ENCODE results near the gene RIGI.
"Not testable (repeated sequence)": the region's sequence is repeated elsewhere in the genome, so short reads cannot be mapped to it uniquely, and the experiment has no call there.

Gene RIGI

GRCh38 chr9:32526041-32526706, at the start of gene RIGI:
Gene RIGI (minus strand): TSS chr9:32526196. CDS start chr9:32526166, 30 bp downstream.
- peak; percentile 92 for DNase-seq

- DNase-seq: no peak
Measured at GRCh38 chr9:32574858-32575257, 48.9 kb upstream of the RIGI start.

- no peak for DNase-seq
Measured at GRCh38 chr9:32573821-32574220, 47.8 kb upstream of the RIGI start.

- peak; percentile 98 for DNase-seq
Measured at GRCh38 chr9:32572900-32573523, 47.0 kb upstream of the RIGI start, which contains the start of gene NDUFB6. Gene NDUFB6 (minus strand): TSS chr9:32573159. CDS start chr9:32573060, 99 bp downstream.

- peak; percentile 87 for DNase-seq
Measured at GRCh38 chr9:32571969-32572899, 46.2 kb upstream of the RIGI start.

GRCh38 chr9:32570262-32570661, 44.3 kb upstream of the RIGI start:
- no peak for DNase-seq

GRCh38 chr9:32566770-32567169, 40.8 kb upstream of the RIGI start:
- DNase-seq: no peak

- DNase-seq: no peak
Measured at GRCh38 chr9:32565967-32566366, 40.0 kb upstream of the RIGI start.

GRCh38 chr9:32558408-32558934, 32.5 kb upstream of the RIGI start:
- DNase-seq: no peak

- DNase-seq: no peak
Measured at GRCh38 chr9:32554591-32554990, 28.6 kb upstream of the RIGI start.

GRCh38 chr9:32554107-32554506, 28.1 kb upstream of the RIGI start:
- DNase-seq: no peak

GRCh38 chr9:32552172-32552872, 26.3 kb upstream of the RIGI start, which contains the start of the genes SMIM27 and TOPORS:
Gene SMIM27 (plus strand): TSS chr9:32552327. CDS start chr9:32552435, 108 bp downstream.
Gene TOPORS (minus strand): TSS chr9:32552586. CDS start chr9:32552436, 150 bp downstream.
- peak; percentile 97 for DNase-seq

- DNase-seq: peak; percentile 87
Measured at GRCh38 chr9:32551276-32552051, 25.5 kb upstream of the RIGI start.

- DNase-seq: peak; percentile 99
Measured at GRCh38 chr9:32550562-32551275, 24.7 kb upstream of the RIGI start.

GRCh38 chr9:32550150-32550561, 24.2 kb upstream of the RIGI start:
- DNase-seq: peak; percentile 80

- not testable (repeated sequence) for DNase-seq
Measured at GRCh38 chr9:32548213-32548612, 22.2 kb upstream of the RIGI start.

GRCh38 chr9:32545884-32546283, 19.9 kb upstream of the RIGI start:
- no peak for DNase-seq

GRCh38 chr9:32543047-32543446, 17.1 kb upstream of the RIGI start:
- DNase-seq: no peak

- DNase-seq: no peak
Measured at GRCh38 chr9:32533816-32534215, 7.8 kb upstream of the RIGI start.

GRCh38 chr9:32533336-32533735, 7.3 kb upstream of the RIGI start:
- DNase-seq: no peak

- DNase-seq: no peak
Measured at GRCh38 chr9:32526707-32527048, 682 bp upstream of the RIGI start.

All from eye (tissue), 1 donor.